HG03175 (cell line): ENCODE measurements around the gene LAMA3.
A peak's percentile ranks its signal among the peaks of the same experiment; 100 is the strongest.

ENCODE experiments used
- ATAC-seq: cut with Tn5 transposase; IDR thresholded peaks from one replicate; pipeline ENCODE4 v1.9.1; 2021; ENCODE audit warnings: mild to moderate bottlenecking, moderate library complexity; ENCODE audit not compliant: unreplicated experiment

Gene LAMA3

GRCh38 chr18:23990474-23991410 lies 301.5 kb downstream of the LAMA3 start:
- no peak for ATAC-seq

GRCh38 chr18:23992089-23992940 lies 303.1 kb downstream of the LAMA3 start:
- ATAC-seq: no peak

DNA sequence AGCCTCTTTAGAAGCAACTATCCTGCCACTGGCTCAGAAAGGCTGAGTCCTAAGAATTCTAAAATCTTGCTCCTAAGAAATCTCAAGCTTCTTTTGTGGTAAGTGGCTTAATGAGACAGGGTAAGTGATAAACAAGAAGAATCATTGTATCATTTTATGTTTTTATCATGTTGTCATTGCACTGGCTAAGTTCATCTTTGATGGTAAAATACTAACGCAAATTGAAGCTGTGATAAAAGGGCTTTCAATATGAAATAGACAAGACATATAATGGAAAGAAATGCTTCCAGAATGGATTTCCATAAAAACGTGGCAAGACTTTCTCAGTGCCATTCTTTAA lies 303.7 kb downstream of the LAMA3 start:
- no peak for ATAC-seq

- no peak for ATAC-seq
These were observed 305.2 kb downstream of the LAMA3 start for GRCh38 chr18:23994361-23994902.

- no peak for ATAC-seq
These were observed 305.9 kb downstream of the LAMA3 start for GRCh38 chr18:23995180-23995579.

GRCh38 chr18:23998018-23998417 lies 308.8 kb downstream of the LAMA3 start:
- ATAC-seq: no peak

DNA sequence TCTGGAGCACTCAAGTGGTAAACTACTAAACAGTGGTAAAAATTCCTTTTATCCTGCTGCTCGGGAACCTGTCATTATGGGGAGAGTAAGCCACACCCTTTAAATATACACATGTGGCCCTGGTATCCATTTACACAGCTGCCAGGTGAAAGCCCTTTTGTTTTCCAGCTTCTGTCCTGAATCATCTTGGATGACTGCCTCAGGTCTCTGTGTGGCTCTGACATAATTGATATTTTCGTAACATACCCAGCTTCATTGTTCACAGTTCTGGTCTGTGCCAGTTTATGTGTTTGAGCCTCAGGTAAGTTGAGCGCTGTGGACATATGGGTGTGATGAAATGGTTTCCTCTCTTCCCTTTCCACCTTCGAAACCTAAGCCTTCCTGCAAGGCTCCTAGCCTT lies 309.6 kb downstream of the LAMA3 start:
- ATAC-seq: no peak

DNA sequence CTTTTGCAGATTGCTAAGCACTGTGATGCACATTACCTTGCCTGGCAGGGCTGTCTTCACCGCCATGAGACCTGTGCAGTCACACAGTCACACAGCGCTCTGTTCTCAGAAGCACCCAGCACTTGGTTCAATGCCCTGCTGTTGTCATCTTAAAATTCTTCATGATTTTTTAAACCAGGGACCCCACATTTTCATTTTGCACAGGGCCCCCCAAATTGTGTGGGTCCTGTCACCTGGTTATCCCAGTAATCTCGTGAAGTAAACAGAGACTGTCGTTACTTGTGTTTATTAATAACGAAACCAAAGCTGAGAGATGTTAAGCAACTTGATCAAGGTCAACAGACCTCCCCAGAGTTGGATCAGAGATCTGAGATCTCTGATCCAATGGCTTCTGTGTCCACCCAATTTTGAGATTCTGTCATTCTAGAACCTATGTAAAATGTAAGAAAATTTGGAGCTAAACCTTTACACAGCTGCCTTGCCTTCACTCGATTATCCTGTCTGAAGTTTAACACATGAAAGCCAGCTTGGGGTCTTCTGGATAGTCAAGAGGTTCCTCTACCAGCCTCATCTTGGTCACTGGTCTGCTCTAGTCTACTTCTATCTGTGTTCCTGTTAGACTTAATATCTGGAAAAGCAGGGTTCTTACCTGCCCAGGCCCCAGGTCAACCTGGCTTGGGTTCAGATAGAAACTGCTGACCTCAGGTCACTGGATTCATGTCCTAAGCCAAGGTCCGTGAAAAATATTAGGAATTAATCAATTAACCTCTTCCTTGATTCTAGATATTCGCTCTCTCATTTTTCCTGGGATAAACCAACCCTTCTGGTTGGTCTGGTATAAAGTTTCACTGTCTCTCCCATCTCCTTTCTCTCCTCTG lies 311.6 kb downstream of the LAMA3 start:
- ATAC-seq: peak; percentile 50

DNA sequence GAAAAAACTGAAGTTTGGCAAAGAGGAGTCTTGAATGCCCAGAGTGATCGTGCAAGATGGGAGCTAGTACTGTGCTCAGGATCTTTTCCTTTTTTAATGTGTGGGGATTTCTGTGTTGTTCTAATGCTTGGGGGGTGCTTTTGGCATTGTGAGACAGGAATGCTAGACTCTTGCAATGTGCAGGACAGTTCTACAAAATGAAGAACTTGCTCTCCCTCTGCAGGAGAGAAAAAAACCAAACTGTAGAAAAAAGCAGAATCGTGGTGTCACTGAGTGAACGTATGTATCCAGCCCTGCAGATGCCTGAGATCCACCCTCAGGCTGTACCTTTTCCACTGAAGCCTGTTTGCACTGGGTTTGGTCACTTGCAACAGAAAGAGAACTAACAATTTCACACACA lies 313.2 kb downstream of the LAMA3 start:
- ATAC-seq: no peak

DNA sequence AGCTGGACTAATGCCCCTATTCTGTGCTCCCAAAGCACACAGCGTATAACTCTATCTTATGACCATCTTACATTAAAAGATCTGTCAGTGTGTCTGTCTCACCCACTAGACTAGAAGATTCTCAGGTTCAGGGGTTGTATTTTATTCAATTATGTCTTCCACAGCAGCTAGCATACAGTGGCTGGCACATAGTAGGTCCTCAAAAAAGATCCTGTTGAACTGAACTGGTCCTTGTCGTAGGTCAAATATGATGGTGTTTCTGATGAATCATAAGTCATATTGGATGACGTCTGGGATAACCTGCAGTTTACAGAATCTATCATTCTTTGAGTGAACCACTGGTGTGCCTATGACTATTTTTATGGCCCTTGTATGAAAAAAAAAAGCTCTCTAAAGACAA lies 314.0 kb downstream of the LAMA3 start:
- ATAC-seq: no peak

DNA sequence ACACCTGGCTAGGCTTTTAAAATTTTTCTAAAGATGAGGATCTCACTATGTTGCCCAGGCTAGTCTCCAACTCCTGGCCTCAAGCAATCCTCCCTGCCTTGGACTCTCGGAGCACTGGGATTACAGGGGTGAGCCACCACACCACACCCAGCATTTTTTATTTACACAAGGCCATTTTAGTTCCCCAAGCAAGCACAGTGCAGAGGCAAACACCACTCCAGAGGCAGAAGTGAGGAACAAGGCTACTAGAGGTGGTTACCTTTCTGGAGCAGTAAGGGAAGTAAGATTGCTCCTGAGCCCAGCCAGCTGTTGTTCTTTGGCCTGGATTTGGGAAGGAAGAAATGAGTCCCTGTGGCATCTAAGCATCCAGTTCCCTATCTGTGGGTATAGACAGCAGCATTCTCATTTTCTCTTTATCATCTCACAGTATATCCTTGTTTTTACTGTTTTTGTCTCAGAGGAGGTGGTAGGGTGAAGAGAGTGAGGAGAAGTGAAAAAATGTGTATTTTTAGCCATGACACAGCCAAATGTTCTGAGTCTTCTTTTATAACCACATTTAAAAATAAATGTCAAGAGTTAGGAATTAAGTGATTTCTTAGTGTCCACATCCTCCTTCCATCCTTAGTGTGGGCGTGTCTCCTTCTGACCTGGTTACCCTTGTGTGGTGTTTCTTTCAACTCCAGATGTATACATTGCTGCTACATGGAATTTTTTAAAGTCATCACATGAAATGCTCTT lies 314.8 kb downstream of the LAMA3 start:
- no peak for ATAC-seq
